Forelimb muscle (tissue), 1 donor: Measurements from ENCODE around the gene MPZL3. TPM values are rescaled to one million over a fixed set of nuclear protein-coding genes. Genes with fewer than 3 reads are reported as not detected.
"Not testable (repeated sequence)": the region's sequence is repeated elsewhere in the genome, so short reads cannot be mapped to it uniquely, and the experiment has no call there.

Experiments
- DNase-seq: peaks from one replicate; pipeline ENCODE4 v3.0.0-alpha.2; 2013; ENCODE audit warnings: low read depth
- polyA plus RNA-seq: library from polyadenylated mRNA; unstranded; fragments of 120-200 nt; gene quantifications from one replicate; pipeline ENCODE4 v1.2.1, GENCODE V29; 2013; ENCODE audit not compliant: insufficient read length

The MPZL3 gene
- polyA plus RNA-seq, 1 donor: 0.58 TPM

- DNase-seq: no peak
Observed at GRCh38 chr11:118212781-118213191, 39.4 kb downstream of the MPZL3 start.

DNA sequence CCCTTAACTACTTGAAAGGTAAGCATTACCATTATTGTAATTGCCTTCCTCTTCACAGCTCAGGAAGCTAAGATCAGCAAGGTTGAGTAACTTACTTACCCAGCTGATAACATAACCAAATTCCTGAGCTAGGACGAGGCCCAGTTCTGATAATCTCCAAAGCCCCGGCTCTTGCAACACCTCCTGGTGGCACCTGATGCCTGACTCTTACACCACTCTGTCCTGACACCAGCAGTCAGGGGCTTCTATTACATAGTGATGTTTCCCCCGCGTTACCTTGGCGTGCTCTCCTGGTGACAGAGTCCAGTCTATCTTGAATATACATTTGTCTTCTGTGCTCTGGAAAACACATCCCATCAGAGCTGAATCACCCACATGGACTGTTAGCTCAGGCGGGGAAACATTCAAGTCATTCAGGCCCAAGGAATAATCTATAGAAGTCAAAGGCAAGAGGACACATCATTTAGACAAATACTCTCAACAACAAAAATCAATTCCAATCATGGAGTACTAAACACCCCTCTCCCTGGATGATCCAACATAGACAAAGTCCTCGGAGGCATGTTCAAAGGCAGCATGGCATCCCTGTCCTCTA, 39.9 kb downstream of the MPZL3 start:
- DNase-seq: no peak

DNA sequence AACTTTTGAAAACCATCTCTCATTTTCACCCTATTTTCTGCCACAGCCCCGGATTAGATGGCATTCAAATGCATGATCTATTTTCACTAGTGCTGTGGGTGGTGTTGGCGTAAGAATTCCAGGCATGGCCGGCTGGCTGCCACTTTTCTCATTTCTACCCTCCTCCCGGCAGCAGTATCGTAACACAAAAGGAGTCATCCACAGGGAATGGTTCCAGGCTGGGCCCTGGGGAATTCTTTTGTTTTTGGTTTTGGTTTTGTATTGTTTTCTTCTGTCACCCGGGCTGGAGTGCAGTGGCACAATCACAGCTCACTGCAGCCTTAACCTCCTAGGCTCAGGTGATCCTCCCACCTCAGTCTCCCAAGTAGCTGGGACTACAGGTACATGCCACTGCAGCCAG, 41.2 kb downstream of the MPZL3 start:
- no peak for DNase-seq

GRCh38 chr11:118210323-118210722, 41.8 kb downstream of the MPZL3 start:
- DNase-seq: no peak

DNA sequence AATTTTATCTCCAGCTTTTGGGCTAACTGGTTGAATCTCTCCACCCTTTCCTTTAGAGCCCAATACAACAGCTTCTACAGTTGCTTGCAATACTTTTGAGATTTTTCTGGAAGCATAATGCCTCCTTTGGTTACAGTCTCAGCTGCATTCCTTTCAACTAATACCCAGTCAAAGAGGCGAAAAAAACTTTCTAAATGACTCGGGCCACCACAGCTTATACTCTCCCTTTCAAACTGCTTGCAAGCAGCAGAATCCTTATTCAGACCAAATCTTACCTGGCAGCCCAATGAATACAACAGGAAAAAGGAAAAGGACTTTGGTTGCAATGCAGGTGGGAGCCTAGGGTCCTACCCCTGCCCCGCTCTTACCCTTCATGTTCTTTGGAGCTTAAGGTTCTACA, 43.1 kb downstream of the MPZL3 start:
- no peak for DNase-seq

DNA sequence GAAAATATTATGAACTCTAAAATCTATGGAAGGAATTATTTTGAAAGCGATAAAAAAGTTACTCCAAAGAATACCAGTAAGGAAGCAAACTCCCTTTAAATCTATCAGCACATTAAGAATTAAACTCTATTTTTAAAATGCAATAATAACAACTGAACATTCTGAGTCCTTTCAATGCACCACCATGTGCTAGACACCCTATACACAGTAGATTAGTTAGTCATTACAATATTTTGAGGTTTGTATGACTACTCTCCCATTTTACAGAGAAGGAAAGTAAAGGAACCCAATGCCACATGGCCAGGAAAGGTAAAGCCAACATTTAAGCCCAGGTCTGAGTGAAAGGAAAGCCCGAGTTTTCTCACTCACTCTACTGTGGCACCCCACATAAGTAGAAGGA, 45.1 kb downstream of the MPZL3 start:
- DNase-seq: no peak

GRCh38 chr11:118206391-118207031, 45.7 kb downstream of the MPZL3 start:
- no peak for DNase-seq

GRCh38 chr11:118205606-118206378, 46.4 kb downstream of the MPZL3 start:
- DNase-seq: no peak

- DNase-seq: no peak
Observed at GRCh38 chr11:118202599-118203422, 49.4 kb downstream of the MPZL3 start.

DNA sequence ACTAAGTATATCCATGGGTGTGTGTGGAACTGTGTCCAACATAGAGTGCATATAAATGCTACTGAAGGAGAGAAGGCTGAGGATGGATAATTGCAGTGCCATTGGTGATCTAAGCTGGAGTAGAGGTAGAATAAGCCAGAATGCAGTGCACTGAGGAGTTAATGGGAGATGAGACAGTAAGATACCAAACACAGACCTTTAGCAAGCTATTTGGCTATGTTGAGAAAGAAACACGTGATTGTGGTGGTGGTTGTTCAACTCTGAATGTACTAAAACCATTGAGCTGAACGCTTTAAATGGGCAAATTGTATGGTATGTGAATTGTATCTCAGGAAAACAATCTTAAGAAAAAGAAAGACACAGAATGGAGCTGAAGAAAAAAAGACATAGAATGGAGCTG, 50.2 kb downstream of the MPZL3 start:
- no peak for DNase-seq

DNA sequence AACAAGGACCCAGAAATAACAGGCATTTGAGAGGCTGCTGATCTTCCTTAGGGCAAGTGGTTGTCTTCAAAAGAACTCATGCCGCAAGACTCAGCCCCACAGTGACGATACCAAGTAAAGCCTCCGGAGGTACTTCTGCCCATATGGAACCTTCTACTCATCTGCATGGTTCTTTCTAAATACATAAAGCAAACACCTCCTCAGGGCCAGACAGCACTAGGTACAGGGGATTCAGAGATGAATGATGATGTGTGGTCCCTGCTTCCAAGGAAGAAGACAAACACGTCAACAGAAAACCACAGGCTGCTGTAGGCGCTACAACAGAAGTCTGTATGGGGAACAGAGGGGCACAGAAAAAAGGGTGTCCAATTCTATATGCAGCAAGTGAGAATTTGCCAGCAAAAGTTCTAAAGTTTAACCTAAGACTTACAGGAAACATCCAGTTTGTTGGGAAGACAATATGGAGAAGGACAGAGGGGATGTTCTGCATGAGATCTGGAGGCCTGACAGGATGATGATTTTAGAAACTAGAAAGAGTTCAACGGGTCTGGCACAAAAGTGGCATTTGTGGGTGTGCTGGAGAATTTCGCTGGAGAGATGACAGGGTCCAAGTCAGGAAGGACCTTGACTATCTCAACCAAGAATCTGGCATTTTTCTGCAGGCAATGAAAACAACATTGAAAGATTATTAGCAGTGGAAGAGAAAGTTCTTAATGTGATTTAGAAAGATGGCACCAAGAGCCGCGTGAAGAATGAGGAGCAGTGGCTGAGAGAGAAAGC, 51.1 kb downstream of the MPZL3 start:
- DNase-seq: no peak

- no peak for DNase-seq
Observed at GRCh38 chr11:118200497-118200896, 51.7 kb downstream of the MPZL3 start.

GRCh38 chr11:118199135-118199534, 53.0 kb downstream of the MPZL3 start:
- no peak for DNase-seq

DNA sequence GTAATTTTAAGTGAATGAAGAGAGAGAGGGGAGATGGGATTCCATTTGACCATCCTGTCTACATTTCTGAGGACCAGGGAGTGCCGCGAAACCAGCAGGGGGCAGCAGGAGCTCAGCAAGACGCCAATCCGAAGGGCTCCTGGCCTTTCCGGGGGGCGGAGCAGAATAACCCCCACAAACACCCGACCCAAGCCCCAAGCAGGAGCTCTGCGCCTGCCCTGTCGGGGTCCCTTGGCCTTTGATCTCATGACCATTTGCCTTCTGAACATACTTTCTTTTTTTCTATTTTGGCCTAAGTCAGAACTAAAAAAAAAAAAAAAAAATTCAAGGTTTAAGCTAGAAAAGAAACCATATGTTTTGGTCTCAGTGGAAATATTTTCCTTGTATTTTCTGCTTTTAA, 53.8 kb downstream of the MPZL3 start:
- no peak for DNase-seq

DNA sequence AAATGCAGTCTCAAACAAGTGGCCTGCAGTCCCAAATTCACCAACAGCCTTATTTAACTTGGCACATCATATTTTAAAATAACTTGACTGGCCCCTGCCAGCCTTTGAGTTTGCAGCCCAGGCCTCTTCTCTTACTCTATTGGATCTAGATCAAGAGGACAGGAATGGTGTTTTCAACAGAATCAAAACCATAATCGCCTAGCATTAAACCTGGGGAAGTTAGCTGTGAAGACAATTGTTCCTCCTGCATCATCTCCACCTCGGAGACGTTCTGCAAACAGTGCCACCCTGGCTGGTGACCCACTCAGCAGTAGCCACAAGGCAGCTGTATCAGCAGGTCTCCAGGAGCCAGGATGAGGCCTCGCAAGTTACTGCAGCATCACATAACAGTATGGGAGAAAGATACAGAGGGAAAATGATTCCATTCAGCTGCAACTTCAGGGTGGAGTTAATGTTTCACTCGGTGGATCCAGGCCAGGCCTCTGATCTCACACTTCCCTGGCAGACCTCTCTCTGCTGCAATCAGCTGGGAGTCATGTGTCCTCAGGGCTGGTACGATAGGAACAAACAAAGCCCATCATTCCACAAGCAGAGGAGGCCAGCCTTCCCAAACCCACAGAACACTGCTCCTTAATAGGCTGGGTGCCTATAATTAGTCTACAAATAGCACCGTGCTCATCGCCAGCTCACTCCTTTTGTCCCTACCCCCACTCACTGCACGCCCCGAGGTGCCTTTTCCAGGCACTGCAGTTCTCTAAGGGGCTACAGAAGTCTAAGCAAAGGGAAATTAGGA, 57.1 kb downstream of the MPZL3 start:
- no peak for DNase-seq

DNA sequence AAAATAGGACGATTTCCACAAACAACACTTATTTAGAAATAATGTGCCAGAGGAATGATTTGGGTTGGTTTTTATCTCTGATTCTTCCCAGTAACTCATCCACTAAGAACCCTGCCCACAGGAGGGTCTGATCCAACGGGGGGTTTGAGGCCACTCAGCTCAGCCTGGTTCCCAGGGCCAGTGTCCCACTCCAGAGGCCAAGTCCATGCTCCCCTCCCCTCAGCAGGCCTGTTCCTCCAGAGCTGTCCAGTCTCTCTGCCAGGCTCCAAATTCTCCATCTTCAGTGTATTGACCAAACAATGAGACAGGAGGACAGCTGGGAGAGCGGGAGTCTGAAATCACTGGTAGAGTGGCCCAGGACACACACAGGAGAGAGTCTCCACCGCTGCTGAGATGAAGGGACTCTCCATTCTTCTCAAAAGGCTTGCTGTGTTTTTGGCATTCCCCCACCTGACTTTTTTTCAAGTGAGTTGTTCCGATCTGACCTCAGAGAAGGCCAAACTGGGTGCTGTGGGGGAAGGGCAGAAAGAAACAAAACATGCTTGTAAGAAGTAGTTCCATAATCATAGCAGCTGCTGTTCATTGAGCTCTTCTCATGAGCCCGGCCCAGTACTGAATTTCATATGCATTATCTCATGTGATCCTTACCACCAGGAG, 58.1 kb downstream of the MPZL3 start:
- DNase-seq: no peak

- not testable (repeated sequence) for DNase-seq
Observed at GRCh38 chr11:118192817-118193216, 59.3 kb downstream of the MPZL3 start.

- DNase-seq: not testable (repeated sequence)
Observed at GRCh38 chr11:118190942-118191506, 61.1 kb downstream of the MPZL3 start.

- no peak for DNase-seq
Observed at GRCh38 chr11:118186346-118187107, 65.6 kb downstream of the MPZL3 start.
